HG03196 (cell line): ENCODE results near the gene HMCES.

Experiments
- ATAC-seq: cut with Tn5 transposase; IDR thresholded peaks from one replicate; pipeline ENCODE4 v1.9.1; 2021; ENCODE audit not compliant: unreplicated experiment

Gene HMCES

GRCh38 chr3:129295286-129295685 is 16.6 kb downstream of the HMCES start:
- no peak for ATAC-seq

- no peak for ATAC-seq
Observed at GRCh38 chr3:129304146-129304961, 25.7 kb downstream of the HMCES start.

- no peak for ATAC-seq
Observed at GRCh38 chr3:129304962-129305222, 26.2 kb downstream of the HMCES start.

GRCh38 chr3:129305592-129306091 is 27.0 kb downstream of the HMCES start:
- no peak for ATAC-seq

GRCh38 chr3:129308636-129309035 is 30.0 kb downstream of the HMCES start:
- no peak for ATAC-seq

- ATAC-seq: no peak
Observed at GRCh38 chr3:129310111-129311011, 31.7 kb downstream of the HMCES start.

- no peak for ATAC-seq
Observed at GRCh38 chr3:129311054-129311902, 32.6 kb downstream of the HMCES start.

GRCh38 chr3:129312021-129312639 is 33.5 kb downstream of the HMCES start:
- no peak for ATAC-seq

- no peak for ATAC-seq
Observed at GRCh38 chr3:129312671-129313414, 34.2 kb downstream of the HMCES start.

GRCh38 chr3:129313415-129313664 is 34.7 kb downstream of the HMCES start:
- no peak for ATAC-seq

- ATAC-seq: no peak
Observed at GRCh38 chr3:129313665-129314385, 35.2 kb downstream of the HMCES start.

GRCh38 chr3:129314386-129315222 is 35.9 kb downstream of the HMCES start:
- ATAC-seq: peak; percentile 42

GRCh38 chr3:129315223-129315997 is 36.7 kb downstream of the HMCES start:
- ATAC-seq: no peak

GRCh38 chr3:129315998-129316247 is 37.3 kb downstream of the HMCES start:
- no peak for ATAC-seq

GRCh38 chr3:129316248-129317013 is 37.8 kb downstream of the HMCES start:
- no peak for ATAC-seq

- ATAC-seq: no peak
Observed at GRCh38 chr3:129317014-129317771, 38.5 kb downstream of the HMCES start.

GRCh38 chr3:129317848-129318247 is 39.2 kb downstream of the HMCES start:
- ATAC-seq: no peak
